ENCODE results near the gene LRRFIP2.
A peak's percentile ranks its signal among the peaks of the same experiment; 100 is the strongest.

LRRFIP2 gene

DNA sequence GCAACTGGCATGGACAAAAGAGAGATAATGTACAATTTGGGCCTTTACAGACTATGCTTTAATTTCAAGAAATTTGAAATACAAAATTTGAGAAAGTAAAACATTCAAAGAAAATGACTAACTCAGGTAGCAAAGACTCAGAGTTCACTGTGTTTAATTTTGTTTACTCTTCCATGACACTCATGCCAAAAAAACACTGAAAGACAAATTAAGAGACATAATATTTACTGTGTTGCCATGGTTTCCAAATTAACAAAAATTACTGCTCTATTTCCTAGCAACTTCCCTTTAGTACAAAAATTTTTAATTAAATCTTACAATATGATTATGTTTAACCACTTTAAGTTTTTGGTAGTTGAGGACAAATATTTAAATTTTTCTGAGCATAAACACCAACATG lies 29.6 kb downstream of the LRRFIP2 start:
- Histone ChIP-seq H2AK5ac (ENCODE audit: low read depth, low read length) (no peak overlapping the region), H3K14ac (ENCODE audit: low read length) (no peak overlapping the region), H3K4me2 (ENCODE audit: insufficient read depth, low read length, poor library complexity, severe bottlenecking) (no peak overlapping the region), H2BK120ac (ENCODE audit: low read depth, low read length) (no peak overlapping the region), H2AFZ (ENCODE audit: low read length) (no peak overlapping the region), H3K27me3 (ENCODE audit: control insufficient read depth in 3 of 3, insufficient read depth in 3 of 3, low read depth in 1 of 3, low read length in 3 of 3) (no peaks in the 10 kb centered on the region), H3K18ac (ENCODE audit: low read length) (no peak overlapping the region), H3K79me1 (ENCODE audit: low read depth, low read length) (no peaks in the 10 kb centered on the region), H3K4me1 (ENCODE audit: control insufficient read depth in 2 of 2, insufficient read depth in 1 of 2, low read depth in 1 of 2, low read length in 2 of 2) (no peaks in the 10 kb centered on the region), H2BK5ac (ENCODE audit: low read length) (no peak overlapping the region), H4K8ac (ENCODE audit: low read depth, low read length) (no peak overlapping the region), H3K9me3 (replicated peaks in 1 of 2; ENCODE audit: control insufficient read depth in 2 of 2, insufficient read depth in 1 of 2, low read depth in 1 of 2, low read length in 2 of 2) (peaks cover 0 to 4% of the 10 kb centered on the region in 2 donors), H3K9ac (ENCODE audit: low read depth, low read length, poor library complexity) (no peak overlapping the region), H2BK15ac (ENCODE audit: low read length) (no peak overlapping the region), H3K23ac (ENCODE audit: low read depth, low read length, poor library complexity) (no peak overlapping the region), H2BK12ac (ENCODE audit: low read length) (no peak overlapping the region), H3K4ac (ENCODE audit: low read length) (no peak overlapping the region), H3K27ac (replicated peaks; ENCODE audit: low read length) (no peak overlapping the region), H3K4me3 (ENCODE audit: low read length in 2 of 2) (no peak overlapping the region), H4K91ac (ENCODE audit: low read depth, low read length, poor library complexity) (no peak overlapping the region), H3K36me3 (replicated peaks in 1 of 2; ENCODE audit: control insufficient read depth in 2 of 2, insufficient read depth in 2 of 2, low read length in 2 of 2) (peaks cover 2 to 71% of the 10 kb centered on the region in 2 donors)
- DNase-seq (ENCODE audit: low spot score), result no peak

DNA sequence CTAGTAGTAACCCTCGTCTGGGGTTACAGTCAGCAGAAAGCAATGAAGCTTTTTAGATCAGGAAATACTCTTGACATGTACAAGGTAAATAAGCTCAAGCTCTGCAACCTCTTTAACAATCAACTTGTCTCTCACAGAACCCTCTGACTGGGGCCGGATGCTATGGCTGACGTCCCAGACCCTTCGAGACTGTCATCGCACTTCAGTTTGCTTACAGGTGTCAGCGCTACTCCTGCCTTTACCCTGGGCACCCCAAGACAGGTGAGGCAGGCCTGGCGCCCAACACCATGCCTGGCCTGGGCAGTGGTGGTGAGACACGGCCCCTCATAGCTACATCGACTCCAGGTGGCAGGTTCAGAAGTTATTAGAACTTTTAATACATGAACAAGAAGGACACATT lies 30.6 kb downstream of the LRRFIP2 start:
- Histone ChIP-seq H3K9me3 (replicated peaks in 1 of 2; ENCODE audit: control insufficient read depth in 2 of 2, insufficient read depth in 1 of 2, low read depth in 1 of 2, low read length in 2 of 2) (peaks cover 0 to 4% of the 10 kb centered on the region in 2 donors), H2BK120ac (ENCODE audit: low read depth, low read length) (no peak overlapping the region), H4K8ac (ENCODE audit: low read depth, low read length) (no peak overlapping the region), H3K18ac (ENCODE audit: low read length) (no peak overlapping the region), H2BK15ac (ENCODE audit: low read length) (no peak overlapping the region), H3K27me3 (ENCODE audit: control insufficient read depth in 3 of 3, insufficient read depth in 3 of 3, low read depth in 1 of 3, low read length in 3 of 3) (no peaks in the 10 kb centered on the region), H3K36me3 (replicated peaks in 1 of 2; ENCODE audit: control insufficient read depth in 2 of 2, insufficient read depth in 2 of 2, low read length in 2 of 2) (peaks cover 2 to 67% of the 10 kb centered on the region in 2 donors), H2AFZ (ENCODE audit: low read length) (no peak overlapping the region), H2BK5ac (ENCODE audit: low read length) (no peak overlapping the region), H3K4me1 (ENCODE audit: control insufficient read depth in 2 of 2, insufficient read depth in 1 of 2, low read depth in 1 of 2, low read length in 2 of 2) (no peaks in the 10 kb centered on the region), H3K23ac (ENCODE audit: low read depth, low read length, poor library complexity) (peak overlapping the region; percentile 51), H2AK5ac (ENCODE audit: low read depth, low read length) (no peak overlapping the region), H3K4ac (ENCODE audit: low read length) (no peak overlapping the region), H3K9ac (ENCODE audit: low read depth, low read length, poor library complexity) (no peak overlapping the region), H3K4me3 (ENCODE audit: low read length in 2 of 2) (peak overlapping the region in 1 of 2 donors; percentile 40), H3K79me1 (ENCODE audit: low read depth, low read length) (no peaks in the 10 kb centered on the region), H3K27ac (replicated peaks; ENCODE audit: low read length) (no peak overlapping the region), H4K91ac (ENCODE audit: low read depth, low read length, poor library complexity) (no peak overlapping the region), H3K14ac (ENCODE audit: low read length) (no peak overlapping the region), H2BK12ac (ENCODE audit: low read length) (no peak overlapping the region), H3K4me2 (ENCODE audit: insufficient read depth, low read length, poor library complexity, severe bottlenecking) (no peak overlapping the region)
- DNase-seq (ENCODE audit: low spot score), result no peak
- WGBS, 2 donors (ENCODE audit: extremely low coverage in 2 of 2, insufficient read length in 2 of 2, insufficient replicate concordance in 1 of 2), result no CpG with 5 or more reads among the region's 9 CpGs

DNA sequence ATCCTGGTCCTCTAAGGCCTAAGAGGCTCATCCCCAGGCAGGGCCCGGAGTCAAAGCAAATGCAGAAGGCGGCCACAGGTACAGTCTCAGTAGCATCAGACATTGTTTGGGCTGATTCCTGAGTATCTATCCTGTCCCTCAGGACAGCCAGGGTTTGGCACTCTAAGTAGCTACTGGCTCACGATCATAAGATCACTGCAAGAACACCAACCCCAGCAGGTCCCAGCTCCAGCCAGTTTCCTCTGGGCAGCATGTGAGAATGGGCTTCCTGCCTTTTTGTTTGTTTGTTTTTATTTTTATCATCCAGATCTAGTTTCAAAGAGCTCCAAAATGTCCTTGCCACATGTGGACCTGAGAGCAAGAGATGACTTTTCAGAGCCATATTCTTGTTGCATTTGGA lies 32.7 kb downstream of the LRRFIP2 start:
- Histone ChIP-seq H3K14ac (ENCODE audit: low read length) (no peak overlapping the region), H3K27ac (replicated peaks; ENCODE audit: low read length) (no peak overlapping the region), H2AK5ac (ENCODE audit: low read depth, low read length) (no peak overlapping the region), H4K8ac (ENCODE audit: low read depth, low read length) (no peak overlapping the region), H3K4ac (ENCODE audit: low read length) (no peak overlapping the region), H3K9me3 (replicated peaks in 1 of 2; ENCODE audit: control insufficient read depth in 2 of 2, insufficient read depth in 1 of 2, low read depth in 1 of 2, low read length in 2 of 2) (no peaks in the 10 kb centered on the region), H4K91ac (ENCODE audit: low read depth, low read length, poor library complexity) (no peak overlapping the region), H3K4me1 (ENCODE audit: control insufficient read depth in 2 of 2, insufficient read depth in 1 of 2, low read depth in 1 of 2, low read length in 2 of 2) (no peaks in the 10 kb centered on the region), H2BK120ac (ENCODE audit: low read depth, low read length) (no peak overlapping the region), H2BK5ac (ENCODE audit: low read length) (no peak overlapping the region), H3K18ac (ENCODE audit: low read length) (no peak overlapping the region), H2BK15ac (ENCODE audit: low read length) (no peak overlapping the region), H2BK12ac (ENCODE audit: low read length) (no peak overlapping the region), H3K4me3 (ENCODE audit: low read length in 2 of 2) (no peak overlapping the region), H3K36me3 (replicated peaks in 1 of 2; ENCODE audit: control insufficient read depth in 2 of 2, insufficient read depth in 2 of 2, low read length in 2 of 2) (peaks cover 0 to 46% of the 10 kb centered on the region in 2 donors), H3K9ac (ENCODE audit: low read depth, low read length, poor library complexity) (no peak overlapping the region), H3K79me1 (ENCODE audit: low read depth, low read length) (no peaks in the 10 kb centered on the region), H3K27me3 (ENCODE audit: control insufficient read depth in 3 of 3, insufficient read depth in 3 of 3, low read depth in 1 of 3, low read length in 3 of 3) (no peaks in the 10 kb centered on the region), H2AFZ (ENCODE audit: low read length) (no peak overlapping the region), H3K23ac (ENCODE audit: low read depth, low read length, poor library complexity) (no peak overlapping the region), H3K4me2 (ENCODE audit: insufficient read depth, low read length, poor library complexity, severe bottlenecking) (no peak overlapping the region)
- DNase-seq (ENCODE audit: low spot score), result no peak
- no CpG with 5 or more reads among the region's 3 CpGs for WGBS, 2 donors (ENCODE audit: extremely low coverage in 2 of 2, insufficient read length in 2 of 2, insufficient replicate concordance in 1 of 2)

DNA sequence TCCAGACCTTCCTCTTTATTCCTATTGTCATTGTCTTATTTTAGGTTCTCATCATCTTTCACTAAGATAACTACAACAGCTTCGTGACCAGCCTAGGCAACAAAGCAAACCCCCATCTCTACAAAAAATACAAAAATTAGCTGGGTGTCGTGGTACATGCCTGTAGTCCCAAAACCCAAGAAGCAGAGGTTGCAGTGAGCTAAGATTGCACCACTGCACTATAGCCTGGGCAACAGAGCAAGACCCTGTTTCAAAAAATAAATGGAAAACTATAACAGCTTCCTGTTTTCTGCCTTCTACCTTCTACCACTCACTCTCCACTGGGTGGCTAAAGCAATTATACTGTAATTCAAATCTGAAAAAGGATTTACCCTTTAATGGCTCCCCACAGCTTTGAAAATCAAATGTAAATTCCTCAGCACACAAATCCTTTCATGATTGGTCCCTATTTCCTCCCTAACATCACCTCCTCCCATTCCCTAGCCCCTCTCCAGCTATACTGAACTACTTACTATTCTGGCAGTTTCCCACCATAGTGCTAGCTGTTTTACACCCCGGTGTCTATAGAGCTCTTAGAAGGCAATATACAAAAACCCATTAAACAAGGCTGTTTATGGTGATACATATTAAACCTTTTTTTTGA lies 33.4 kb downstream of the LRRFIP2 start:
- Histone ChIP-seq H3K79me1 (ENCODE audit: low read depth, low read length) (no peaks in the 10 kb centered on the region), H3K4me1 (ENCODE audit: control insufficient read depth in 2 of 2, insufficient read depth in 1 of 2, low read depth in 1 of 2, low read length in 2 of 2) (no peaks in the 10 kb centered on the region), H4K8ac (ENCODE audit: low read depth, low read length) (no peak overlapping the region), H3K4me3 (ENCODE audit: low read length in 2 of 2) (no peak overlapping the region), H3K4me2 (ENCODE audit: insufficient read depth, low read length, poor library complexity, severe bottlenecking) (no peak overlapping the region), H3K14ac (ENCODE audit: low read length) (no peak overlapping the region), H3K9ac (ENCODE audit: low read depth, low read length, poor library complexity) (no peak overlapping the region), H3K27ac (replicated peaks; ENCODE audit: low read length) (no peak overlapping the region), H3K23ac (ENCODE audit: low read depth, low read length, poor library complexity) (no peak overlapping the region), H2BK120ac (ENCODE audit: low read depth, low read length) (no peak overlapping the region), H4K91ac (ENCODE audit: low read depth, low read length, poor library complexity) (no peak overlapping the region), H3K18ac (ENCODE audit: low read length) (no peak overlapping the region), H2BK12ac (ENCODE audit: low read length) (no peak overlapping the region), H3K4ac (ENCODE audit: low read length) (no peak overlapping the region), H2BK5ac (ENCODE audit: low read length) (no peak overlapping the region), H2BK15ac (ENCODE audit: low read length) (no peak overlapping the region), H2AFZ (ENCODE audit: low read length) (no peak overlapping the region), H3K27me3 (ENCODE audit: control insufficient read depth in 3 of 3, insufficient read depth in 3 of 3, low read depth in 1 of 3, low read length in 3 of 3) (no peaks in the 10 kb centered on the region), H3K9me3 (replicated peaks in 1 of 2; ENCODE audit: control insufficient read depth in 2 of 2, insufficient read depth in 1 of 2, low read depth in 1 of 2, low read length in 2 of 2) (no peaks in the 10 kb centered on the region), H3K36me3 (replicated peaks in 1 of 2; ENCODE audit: control insufficient read depth in 2 of 2, insufficient read depth in 2 of 2, low read length in 2 of 2) (peaks cover 0 to 41% of the 10 kb centered on the region in 2 donors), H2AK5ac (ENCODE audit: low read depth, low read length) (no peak overlapping the region)
- DNase-seq (ENCODE audit: low spot score), result no peak
- WGBS, 2 donors (ENCODE audit: extremely low coverage in 2 of 2, insufficient read length in 2 of 2, insufficient replicate concordance in 1 of 2), result no CpG with 5 or more reads among the region's 3 CpGs
